Spleen (tissue), 7 donors: ENCODE data around the gene MCM7.

Source experiments
- POLR2A ChIP-seq, 3 donors: fragments of 450-650 bp; IDR thresholded peaks; one replicate each; pipeline ENCODE4 v1.5.1; 2017; ENCODE audit warnings: antibody characterized with exemption in 3 of 3, mild to moderate bottlenecking in 1 of 3
- TF ChIP-seq, protein P1 (sequence below), 11 experiments: fragments of 200-600 bp in 7 of 11; fragments of 450-650 bp in 4 of 11; sonication (generic) in 4 of 11; IDR thresholded peaks in 8 of 11; conservative IDR thresholded peaks in 3 of 11; 1 replicate in 7 of 11; 2 replicates in 4 of 11; pipeline versions ENCODE4 v1.4.0 to v1.8.0; 2016 to 2021; ENCODE audit warnings: antibody characterized with exemption in 11 of 11, inconsistent platforms in 4 of 11, mild to moderate bottlenecking in 1 of 11
- donor health status: DM: no; HTN: no; CAD: no; lungs with moderate emphysema.
- donor health status: DM: no; HTN: no; CAD: no.
- donor health status: DM: no; HTN: no; CAD: no.

DNA sequence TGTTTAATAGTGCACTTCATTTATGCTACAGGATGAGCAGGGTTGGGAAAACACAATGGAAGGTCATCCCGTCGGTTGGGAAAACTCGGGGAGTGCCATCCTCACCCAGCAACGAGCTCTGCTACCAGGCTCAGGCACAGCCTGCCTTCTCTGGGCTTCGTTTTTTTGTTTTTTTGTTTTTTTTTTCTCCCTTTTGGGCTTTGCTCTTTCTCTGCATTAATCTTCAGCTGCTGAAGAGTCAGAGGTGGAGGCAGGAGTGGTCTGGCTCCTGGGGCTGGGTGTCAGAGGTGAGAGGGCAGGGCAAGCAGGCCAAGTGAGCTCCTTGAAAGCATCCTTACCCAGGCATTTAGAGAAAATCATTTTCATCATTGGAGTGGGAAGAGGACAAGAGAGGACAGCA lies 31.2 kb downstream of the MCM7 start:
- TF ChIP-seq, protein P1, sequence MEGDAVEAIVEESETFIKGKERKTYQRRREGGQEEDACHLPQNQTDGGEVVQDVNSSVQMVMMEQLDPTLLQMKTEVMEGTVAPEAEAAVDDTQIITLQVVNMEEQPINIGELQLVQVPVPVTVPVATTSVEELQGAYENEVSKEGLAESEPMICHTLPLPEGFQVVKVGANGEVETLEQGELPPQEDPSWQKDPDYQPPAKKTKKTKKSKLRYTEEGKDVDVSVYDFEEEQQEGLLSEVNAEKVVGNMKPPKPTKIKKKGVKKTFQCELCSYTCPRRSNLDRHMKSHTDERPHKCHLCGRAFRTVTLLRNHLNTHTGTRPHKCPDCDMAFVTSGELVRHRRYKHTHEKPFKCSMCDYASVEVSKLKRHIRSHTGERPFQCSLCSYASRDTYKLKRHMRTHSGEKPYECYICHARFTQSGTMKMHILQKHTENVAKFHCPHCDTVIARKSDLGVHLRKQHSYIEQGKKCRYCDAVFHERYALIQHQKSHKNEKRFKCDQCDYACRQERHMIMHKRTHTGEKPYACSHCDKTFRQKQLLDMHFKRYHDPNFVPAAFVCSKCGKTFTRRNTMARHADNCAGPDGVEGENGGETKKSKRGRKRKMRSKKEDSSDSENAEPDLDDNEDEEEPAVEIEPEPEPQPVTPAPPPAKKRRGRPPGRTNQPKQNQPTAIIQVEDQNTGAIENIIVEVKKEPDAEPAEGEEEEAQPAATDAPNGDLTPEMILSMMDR (IDR thresholded peaks at IDR 0.05 in 8 of 11, conservative IDR thresholded peaks at IDR 0.05 in 3 of 11) = no peak
- TF ChIP-seq POLR2A (IDR thresholded peaks at IDR 0.05) = no peak
